HG03442 (cell line): ENCODE data around the gene RETREG3.
"Not testable (repeated sequence)": the region's sequence is repeated elsewhere in the genome, so short reads cannot be mapped to it uniquely, and the experiment has no call there.

Source experiments
- ATAC-seq: cut with Tn5 transposase; IDR thresholded peaks from one replicate; pipeline ENCODE4 v1.9.1; 2021; ENCODE audit warnings: mild to moderate bottlenecking, moderate library complexity; ENCODE audit not compliant: unreplicated experiment

RETREG3 gene

GRCh38 chr17:42613699-42614295 lies 4.6 kb upstream of the RETREG3 start:
- ATAC-seq, result no peak

- ATAC-seq, result no peak
Measured at GRCh38 chr17:42612013-42612412, 2.8 kb upstream of the RETREG3 start.

- ATAC-seq, result not testable (repeated sequence)
Measured at GRCh38 chr17:42609814-42610801, 934 bp upstream of the RETREG3 start.

- ATAC-seq, result peak; percentile 1
Measured at GRCh38 chr17:42608305-42609181, 631 bp downstream of the RETREG3 start.

GRCh38 chr17:42607769-42608168 lies 1.4 kb downstream of the RETREG3 start:
- no peak for ATAC-seq

GRCh38 chr17:42603318-42603717 lies 5.9 kb downstream of the RETREG3 start:
- ATAC-seq, result no peak

GRCh38 chr17:42598905-42599304 lies 10.3 kb downstream of the RETREG3 start:
- no peak for ATAC-seq

GRCh38 chr17:42596386-42596785 lies 12.8 kb downstream of the RETREG3 start:
- no peak for ATAC-seq

GRCh38 chr17:42591411-42591810 lies 17.8 kb downstream of the RETREG3 start:
- no peak for ATAC-seq

- ATAC-seq, result no peak
Measured at GRCh38 chr17:42590886-42591285, 18.3 kb downstream of the RETREG3 start.

GRCh38 chr17:42586514-42587230 lies 22.5 kb downstream of the RETREG3 start:
- no peak for ATAC-seq

- ATAC-seq, result no peak
Measured at GRCh38 chr17:42585353-42585752, 23.8 kb downstream of the RETREG3 start.

GRCh38 chr17:42584880-42585279 lies 24.3 kb downstream of the RETREG3 start:
- no peak for ATAC-seq

- ATAC-seq, result no peak
Measured at GRCh38 chr17:42581744-42582270, 27.4 kb downstream of the RETREG3 start.

GRCh38 chr17:42579794-42580551 lies 29.2 kb downstream of the RETREG3 start:
- no peak for ATAC-seq

- peak; percentile 49 for ATAC-seq
Measured at GRCh38 chr17:42578282-42578869, 30.8 kb downstream of the RETREG3 start.

GRCh38 chr17:42577532-42578281 lies 31.5 kb downstream of the RETREG3 start, which contains the start of gene PSMC3IP:
Gene PSMC3IP (minus strand): TSS chr17:42577729. CDS start chr17:42577686, 43 bp downstream.
- ATAC-seq, result peak; percentile 76

- ATAC-seq, result no peak
Measured at GRCh38 chr17:42577140-42577531, 32.0 kb downstream of the RETREG3 start.
